22Rv1 (cell line): Measurements from ENCODE around the gene SLC30A1.

ENCODE experiments used
- CTCF ChIP-seq: fragments of 450-650 bp; IDR thresholded peaks from 2 replicates; pipeline ENCODE4 v1.5.1; 2017; ENCODE audit warnings: mild to moderate bottlenecking
- ZFX ChIP-seq: fragments of 450-650 bp; IDR thresholded peaks from 2 replicates; pipeline ENCODE4 v1.6.1; 2017; ENCODE audit warnings: antibody characterized with exemption, borderline replicate concordance

- TF ChIP-seq CTCF (peak; percentile 37), ZFX (no peak)
Measured at GRCh38 chr1:211625040-211625439, 46.1 kb upstream of the SLC30A1 start.
